Kidney (tissue), 14 donors: Measurements from ENCODE around the gene ADISSP. TPM values are rescaled to one million over a fixed set of nuclear protein-coding genes. Genes with fewer than 3 reads are reported as not detected.

ENCODE experiments used
- DNase-seq, 5 donors: peaks; one replicate each; pipeline ENCODE4 v3.0.0-alpha.2; 2013 to 2020
- FAIRE-seq: peaks from 2 replicates; lab custom pipeline; 2012; peaks lifted over from hg19 to GRCh38; lab: Jason Lieb, UNC
- H3K27ac ChIP-seq, 2 donors: one replicate each; pipeline ENCODE4 v1.7.0; 2013; ENCODE audit warnings: low read depth in 2 of 2, low read length in 2 of 2, inconsistent platforms in 1 of 2
- H3K27me3 ChIP-seq: one replicate; pipeline ENCODE4 v1.7.1; 2013; ENCODE audit warnings: low read length, inconsistent platforms; ENCODE audit not compliant: control insufficient read depth, insufficient read depth
- H3K36me3 ChIP-seq, 3 donors: one replicate each; pipeline versions ENCODE4 v1.7.0 to v1.7.1; 2013; ENCODE audit warnings: low read length in 3 of 3, control low read depth in 1 of 3, inconsistent platforms in 1 of 3; ENCODE audit not compliant: insufficient read depth in 3 of 3, control insufficient read depth in 2 of 3
- H3K4me1 ChIP-seq, 3 donors: one replicate each; pipeline versions ENCODE4 v1.7.0 to v1.7.1; 2013; ENCODE audit warnings: low read length in 3 of 3, inconsistent platforms in 1 of 3, low read depth in 1 of 3; ENCODE audit not compliant: control insufficient read depth in 2 of 3, insufficient read depth in 2 of 3
- H3K4me3 ChIP-seq, 3 donors: one replicate each; pipeline versions ENCODE4 v1.7.0 to v1.8.1; 2013; ENCODE audit warnings: low read length in 3 of 3, control low read depth in 1 of 3, inconsistent platforms in 1 of 3
- H3K9ac ChIP-seq, 3 donors: one replicate each; pipeline versions ENCODE4 v1.7.0 to v1.7.1; 2013; ENCODE audit warnings: low read length in 3 of 3, control low read depth in 1 of 3, inconsistent platforms in 1 of 3
- H3K9me3 ChIP-seq, 3 donors: one replicate each; pipeline versions ENCODE4 v1.7.0 to v1.7.1; 2013; ENCODE audit warnings: low read length in 3 of 3, control low read depth in 1 of 3, inconsistent platforms in 1 of 3; ENCODE audit not compliant: control insufficient read depth in 2 of 3, insufficient read depth in 1 of 3
- CTCF ChIP-seq: IDR thresholded peaks from 3 replicates; pipeline ENCODE4 v1.5.1; 2012; ENCODE audit warnings: mild to moderate bottlenecking, moderate library complexity, borderline replicate concordance; ENCODE audit not compliant: insufficient read depth; ENCODE audit errors: extremely low read depth
- intact Hi-C: fragments of 100-400 bp; cut with DNase I; formaldehyde crosslinking; loops from one replicate; pipeline ENCODE4 v1.11.1; 2022
- polyA plus RNA-seq: library from polyadenylated mRNA; stranded (reverse); fragments of 350-450 nt; fragmentation: Illumina TruSeq; extraction: RNeasy Lipid Tissue Mini Kit (QIAGEN cat#74804); gene quantifications from one replicate; pipeline ENCODE4 v1.2.3, GENCODE V29; 2014; ENCODE audit warnings: low read depth, low replicate concordance; ENCODE audit not compliant: insufficient read depth
- total RNA-seq: library from RNA; stranded (reverse); fragmentation: NEBNext Ultra II Directional; extraction: Animal tissue kit (Norgen Biotek cat#: 25700); gene quantifications from one replicate; pipeline ENCODE4 v1.2.1, GENCODE V29; 2021
- donor health status: control.
- donor health status: control.
- donor health status: control.
- donor health status: control.
- donor health status: control.
- donor health status: DM: yes; HTN: yes; CAD: no.
- donor health status: Normal renal cell carcinoma (clear cell type).

The ADISSP gene
- total and polyA plus RNA-seq, 2 donors from 2014 or later: 26.3 to 31.8 TPM

- Histone ChIP-seq H3K4me3 (no peak overlapping the region), H3K4me1 (peaks cover under 1 to 27% (median 17%) of the 10 kb centered on the region in 3 donors), H3K27me3 (no peaks in the 10 kb centered on the region), H3K36me3 (peaks cover 0 to 8% (median 0%) of the 10 kb centered on the region in 3 donors), H3K9ac (no peak overlapping the region), H3K9me3 (no peaks in the 10 kb centered on the region), H3K27ac (no peak overlapping the region)
- DNase-seq (no peak), FAIRE-seq (no peak)
- intact Hi-C loops: no loop called here
- no peak for TF ChIP-seq CTCF
Observed at GRCh38 chr20:3804781-3805180, 37.2 kb upstream of the ADISSP start.

DNA sequence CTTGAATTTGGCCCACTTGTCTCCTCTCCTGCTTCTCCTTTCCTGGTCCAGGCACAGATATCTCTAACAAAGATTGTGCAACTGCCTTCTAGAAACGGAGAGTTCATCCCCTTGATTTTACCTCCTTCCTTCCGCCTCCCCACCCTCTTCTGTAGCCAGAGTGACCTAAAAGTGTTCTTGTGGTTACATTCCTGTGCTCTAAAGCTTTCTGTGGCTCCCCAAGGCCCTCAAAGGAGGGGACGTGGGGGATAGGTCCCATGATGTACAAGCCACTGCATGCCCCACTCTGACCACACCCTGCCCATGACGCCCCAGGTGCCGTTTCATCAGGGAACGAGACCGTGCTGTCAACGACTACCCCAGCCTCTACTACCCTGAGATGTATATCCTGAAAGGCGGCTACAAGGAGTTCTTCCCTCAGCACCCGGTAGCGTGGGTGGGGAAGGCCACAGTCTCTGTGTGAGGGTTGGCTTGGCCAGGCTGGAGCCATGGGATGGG lies 36.8 kb upstream of the ADISSP start:
- Histone ChIP-seq H3K9me3 (no peaks in the 10 kb centered on the region), H3K27ac (no peak overlapping the region), H3K9ac (no peak overlapping the region), H3K4me1 (peaks cover 3 to 31% (median 17%) of the 10 kb centered on the region in 3 donors), H3K4me3 (no peak overlapping the region), H3K36me3 (peaks cover 0 to 8% (median 0%) of the 10 kb centered on the region in 3 donors), H3K27me3 (no peaks in the 10 kb centered on the region)
- DNase-seq (no peak), FAIRE-seq (no peak)
- intact Hi-C loops: no loop called here
- TF ChIP-seq CTCF: no peak

DNA sequence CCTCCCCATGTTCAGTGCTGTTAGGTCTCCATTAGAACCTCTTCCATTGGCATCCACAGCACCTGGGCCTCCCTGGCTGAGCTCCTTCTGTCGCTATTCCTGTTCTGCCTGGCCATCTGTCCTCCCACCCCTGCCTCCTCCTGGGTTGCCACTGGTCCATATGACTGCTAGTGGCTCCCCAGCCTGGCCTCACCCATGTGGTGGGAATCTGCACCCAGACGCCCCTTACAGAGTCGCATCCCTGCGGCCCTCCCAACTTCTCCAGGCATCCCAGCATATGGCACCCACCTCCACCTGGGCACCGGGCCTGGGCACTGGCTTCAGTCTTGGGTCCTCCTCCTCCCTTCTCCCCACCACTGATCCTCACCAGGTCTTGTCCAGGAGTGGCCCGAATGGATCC lies 36.3 kb upstream of the ADISSP start:
- TF ChIP-seq CTCF: no peak
- no peak for FAIRE-seq
- intact Hi-C loops: no loop called here
- DNase-seq: no peak
- no peak overlapping the region for H3K4me3 ChIP-seq
- no peak overlapping the region for H3K27ac ChIP-seq
- H3K9me3 ChIP-seq: no peaks in the 10 kb centered on the region
- no peaks in the 10 kb centered on the region for H3K27me3 ChIP-seq
- H3K4me1 ChIP-seq: peaks cover 3 to 33% (median 17%) of the 10 kb centered on the region in 3 donors
- no peak overlapping the region for H3K9ac ChIP-seq
- H3K36me3 ChIP-seq: peaks cover 0 to 8% (median 0%) of the 10 kb centered on the region in 3 donors

GRCh38 chr20:3803289-3803688 lies 35.7 kb upstream of the ADISSP start:
- peaks cover 0 to 8% (median 0%) of the 10 kb centered on the region in 3 donors for H3K36me3 ChIP-seq
- DNase-seq: no peak
- no peaks in the 10 kb centered on the region for H3K27me3 ChIP-seq
- H3K4me1 ChIP-seq: peaks cover 3 to 32% (median 15%) of the 10 kb centered on the region in 3 donors
- H3K9me3 ChIP-seq: no peaks in the 10 kb centered on the region
- no peak for TF ChIP-seq CTCF
- no peak overlapping the region for H3K4me3 ChIP-seq
- H3K27ac ChIP-seq: no peak overlapping the region
- no peak overlapping the region for H3K9ac ChIP-seq
- FAIRE-seq: no peak
- intact Hi-C loops: no loop called here
